IPS-NIHi7 (cell line): ENCODE data around the gene RFPL1.
A peak's percentile ranks its signal among the peaks of the same experiment; 100 is the strongest.
"Not testable (repeated sequence)": the region's sequence is repeated elsewhere in the genome, so short reads cannot be mapped to it uniquely, and the experiment has no call there.

Source experiments
- DNase-seq: peaks from one replicate; pipeline ENCODE4 v3.0.0; 2012; ENCODE audit warnings: mixed read lengths; ENCODE audit errors: extremely low spot score

The RFPL1 gene

GRCh38 chr22:29478326-29479276, 40.2 kb downstream of the RFPL1 start:
- DNase-seq = peak; percentile 65

- DNase-seq = peak; percentile 45
Measured at GRCh38 chr22:29479417-29480261, 41.3 kb downstream of the RFPL1 start, which contains the start of gene NEFH. TSS of gene NEFH (plus strand) at chr22:29480218. CDS start at chr22:29480263, 45 bp downstream.

GRCh38 chr22:29480262-29480511, 41.8 kb downstream of the RFPL1 start:
- no peak for DNase-seq

- DNase-seq = peak; percentile 83
Measured at GRCh38 chr22:29480512-29481264, 42.3 kb downstream of the RFPL1 start.

GRCh38 chr22:29481265-29482000, 43.0 kb downstream of the RFPL1 start:
- peak; percentile 86 for DNase-seq

GRCh38 chr22:29482253-29482652, 43.9 kb downstream of the RFPL1 start:
- DNase-seq = no peak

- no peak for DNase-seq
Measured at GRCh38 chr22:29482726-29483125, 44.3 kb downstream of the RFPL1 start.

- no peak for DNase-seq
Measured at GRCh38 chr22:29483254-29483653, 44.9 kb downstream of the RFPL1 start.

GRCh38 chr22:29484642-29485041, 46.3 kb downstream of the RFPL1 start:
- DNase-seq = no peak

GRCh38 chr22:29485448-29485847, 47.1 kb downstream of the RFPL1 start:
- no peak for DNase-seq

GRCh38 chr22:29487426-29487986, 49.1 kb downstream of the RFPL1 start:
- DNase-seq = no peak

GRCh38 chr22:29489127-29489780, 50.9 kb downstream of the RFPL1 start:
- DNase-seq = not testable (repeated sequence)

GRCh38 chr22:29491012-29491411, 52.6 kb downstream of the RFPL1 start:
- no peak for DNase-seq
